ENCODE results near the gene GOLPH3L.

DNA sequence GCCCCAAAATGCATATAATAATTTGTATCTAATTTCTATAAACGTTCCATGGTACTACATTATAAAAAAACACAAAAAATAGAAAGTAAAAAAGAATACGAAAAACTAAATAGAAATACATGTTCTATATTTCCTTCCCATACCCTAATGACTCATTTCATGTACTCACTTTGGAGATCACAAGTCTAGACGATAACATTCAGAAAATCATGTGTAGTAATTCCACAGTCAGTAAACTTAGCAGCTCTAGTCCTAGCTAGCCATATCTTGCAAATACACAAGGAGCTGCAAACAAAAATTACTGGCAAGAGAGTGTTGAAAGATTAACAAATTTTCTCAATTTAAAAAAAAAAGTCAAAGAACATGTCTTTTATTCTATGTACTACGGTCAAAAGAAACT lies 1.4 kb downstream of the GOLPH3L start:
- TF ChIP-seq, protein P1, sequence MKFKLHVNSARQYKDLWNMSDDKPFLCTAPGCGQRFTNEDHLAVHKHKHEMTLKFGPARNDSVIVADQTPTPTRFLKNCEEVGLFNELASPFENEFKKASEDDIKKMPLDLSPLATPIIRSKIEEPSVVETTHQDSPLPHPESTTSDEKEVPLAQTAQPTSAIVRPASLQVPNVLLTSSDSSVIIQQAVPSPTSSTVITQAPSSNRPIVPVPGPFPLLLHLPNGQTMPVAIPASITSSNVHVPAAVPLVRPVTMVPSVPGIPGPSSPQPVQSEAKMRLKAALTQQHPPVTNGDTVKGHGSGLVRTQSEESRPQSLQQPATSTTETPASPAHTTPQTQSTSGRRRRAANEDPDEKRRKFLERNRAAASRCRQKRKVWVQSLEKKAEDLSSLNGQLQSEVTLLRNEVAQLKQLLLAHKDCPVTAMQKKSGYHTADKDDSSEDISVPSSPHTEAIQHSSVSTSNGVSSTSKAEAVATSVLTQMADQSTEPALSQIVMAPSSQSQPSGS (CRISPR knock-in tag; IDR thresholded peaks at IDR 0.05) = no peak
- TF ChIP-seq FOXP1 (IDR thresholded peaks at IDR 0.05) = no peak
- TF ChIP-seq FOXP1 (CRISPR knock-in tag; IDR thresholded peaks at IDR 0.05) = no peak
- TF ChIP-seq EZH2 (conservative IDR thresholded peaks at IDR 0.05; ENCODE audit: low read depth, low read length) = no peak
- TF ChIP-seq ZNF260 (CRISPR knock-in tag; IDR thresholded peaks at IDR 0.05; ENCODE audit: borderline replicate concordance, low read depth) = no peak
- TF ChIP-seq BRCA1 (CRISPR knock-in tag; IDR thresholded peaks at IDR 0.05) = no peak
- TF ChIP-seq XRCC5 (optimal IDR thresholded peaks at IDR 0.05; ENCODE audit: low read length) = no peak
